Lower leg skin (tissue), 3 donors: ENCODE data around the gene RHBDL3.

Experiments
- POLR2A ChIP-seq, 2 donors: fragments of 450-650 bp; IDR thresholded peaks; one replicate each; pipeline ENCODE4 v1.6.1; 2016 to 2017; ENCODE audit warnings: antibody characterized with exemption in 2 of 2, mild to moderate bottlenecking in 1 of 2, moderate library complexity in 1 of 2
- TF ChIP-seq, protein P1 (sequence below), 3 donors: fragments of 450-650 bp; IDR thresholded peaks; one replicate each; pipeline ENCODE4 v1.5.1; 2016; ENCODE audit warnings: antibody characterized with exemption in 3 of 3, mild to moderate bottlenecking in 3 of 3, moderate library complexity in 2 of 3

DNA sequence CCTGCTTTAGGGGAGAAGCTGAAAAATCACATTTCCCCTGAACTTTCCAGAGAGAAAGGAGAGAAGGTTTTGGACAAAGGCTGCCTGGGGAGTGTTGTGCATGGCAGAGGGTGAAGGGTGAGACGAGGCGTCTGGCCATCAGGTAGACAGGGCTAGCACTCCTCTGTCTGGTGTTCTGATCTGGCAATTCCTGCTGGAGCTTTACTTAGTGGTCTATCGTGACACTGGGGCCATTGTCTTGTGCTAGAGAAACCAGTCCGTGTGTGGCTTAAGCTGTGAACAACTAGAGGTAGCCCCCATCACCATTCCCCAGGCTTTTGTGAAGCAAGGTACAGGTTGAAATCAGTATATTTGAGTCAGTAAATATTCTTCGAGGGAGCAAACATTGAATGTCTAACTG, 8.5 kb downstream of the RHBDL3 start:
- no peak for TF ChIP-seq POLR2A (IDR thresholded peaks at IDR 0.05)
- TF ChIP-seq, protein P1, sequence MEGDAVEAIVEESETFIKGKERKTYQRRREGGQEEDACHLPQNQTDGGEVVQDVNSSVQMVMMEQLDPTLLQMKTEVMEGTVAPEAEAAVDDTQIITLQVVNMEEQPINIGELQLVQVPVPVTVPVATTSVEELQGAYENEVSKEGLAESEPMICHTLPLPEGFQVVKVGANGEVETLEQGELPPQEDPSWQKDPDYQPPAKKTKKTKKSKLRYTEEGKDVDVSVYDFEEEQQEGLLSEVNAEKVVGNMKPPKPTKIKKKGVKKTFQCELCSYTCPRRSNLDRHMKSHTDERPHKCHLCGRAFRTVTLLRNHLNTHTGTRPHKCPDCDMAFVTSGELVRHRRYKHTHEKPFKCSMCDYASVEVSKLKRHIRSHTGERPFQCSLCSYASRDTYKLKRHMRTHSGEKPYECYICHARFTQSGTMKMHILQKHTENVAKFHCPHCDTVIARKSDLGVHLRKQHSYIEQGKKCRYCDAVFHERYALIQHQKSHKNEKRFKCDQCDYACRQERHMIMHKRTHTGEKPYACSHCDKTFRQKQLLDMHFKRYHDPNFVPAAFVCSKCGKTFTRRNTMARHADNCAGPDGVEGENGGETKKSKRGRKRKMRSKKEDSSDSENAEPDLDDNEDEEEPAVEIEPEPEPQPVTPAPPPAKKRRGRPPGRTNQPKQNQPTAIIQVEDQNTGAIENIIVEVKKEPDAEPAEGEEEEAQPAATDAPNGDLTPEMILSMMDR (IDR thresholded peaks at IDR 0.05), result no peak
